HL-60 (cell line): Measurements from ENCODE around the gene ENPEP.
"Not testable (repeated sequence)": the region's sequence is repeated elsewhere in the genome, so short reads cannot be mapped to it uniquely, and the experiment has no call there.

ENCODE experiments used
- DNase-seq, 2 experiments: peaks; one replicate each; pipeline ENCODE4 v3.0.0-alpha.2; 2010 to 2020; ENCODE audit warnings: low read depth in 1 of 2, low spot score in 1 of 2
- H3K27ac ChIP-seq: fragments of 250-450 bp; sonication (Bioruptor Pico); replicated peaks from 2 replicates; pipeline ENCODE4 v1.5.1; 2020; ENCODE audit warnings: mild to moderate bottlenecking, moderate library complexity
- H3K27me3 ChIP-seq: fragments of 250-450 bp; sonication (Bioruptor Pico); 2 replicates; pipeline ENCODE4 v1.5.1; 2021; ENCODE audit warnings: mild to moderate bottlenecking, moderate library complexity; ENCODE audit not compliant: insufficient read depth, poor library complexity, severe bottlenecking
- H3K4me3 ChIP-seq: replicated peaks from 2 replicates; pipeline ENCODE4 v1.5.1; 2011; ENCODE audit warnings: mild to moderate bottlenecking, control low read depth, low read length; ENCODE audit not compliant: insufficient read depth
- GABPA ChIP-seq: IDR thresholded peaks from 2 replicates; pipeline ENCODE4 v1.6.1; 2012; ENCODE audit warnings: low read depth
- POLR2AphosphoS5 ChIP-seq: IDR thresholded peaks from 2 replicates; pipeline ENCODE4 v1.6.1; 2012; ENCODE audit warnings: low read depth
- SPI1 ChIP-seq: IDR thresholded peaks from 2 replicates; pipeline ENCODE4 v1.6.1; 2012; ENCODE audit warnings: low read depth, mild to moderate bottlenecking, borderline replicate concordance
- TF ChIP-seq, protein P1 (sequence below): IDR thresholded peaks from 2 replicates; pipeline ENCODE4 v1.6.1; 2012; ENCODE audit warnings: low read depth; ENCODE audit not compliant: insufficient replicate concordance
- TF ChIP-seq, protein P2 (sequence below): IDR thresholded peaks from one replicate; pipeline ENCODE4 v1.5.1; 2011; ENCODE audit warnings: low read length, control low read depth, inconsistent platforms; ENCODE audit not compliant: insufficient read depth

ENPEP gene

DNA sequence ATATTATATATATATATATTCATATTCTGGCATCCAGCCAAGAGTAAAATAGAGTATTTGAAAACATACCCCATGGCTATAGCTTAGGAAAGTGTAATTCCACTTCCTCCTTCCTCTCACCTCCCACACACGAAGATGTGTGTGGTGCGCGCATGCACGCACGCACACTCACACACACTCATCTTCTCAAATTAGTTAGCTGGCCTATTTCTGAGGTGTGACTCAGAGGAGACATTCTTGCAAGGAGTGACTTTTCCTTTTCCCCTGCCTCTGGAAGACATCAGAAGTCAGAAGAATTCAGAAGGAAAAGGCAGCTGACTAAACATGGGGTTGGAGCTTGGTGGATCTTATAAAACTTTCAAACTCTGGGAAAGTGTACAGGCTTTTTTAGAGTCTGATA is 8.8 kb downstream of the ENPEP start:
- Histone ChIP-seq H3K27me3 (no peaks in the 10 kb centered on the region), H3K4me3 (no peak overlapping the region), H3K27ac (no peak overlapping the region)
- peak in 1 of 2 experiments; percentile 51 for DNase-seq
- TF ChIP-seq POLR2AphosphoS5 (no peak), SPI1 (no peak), GABPA (no peak)
- TF ChIP-seq, protein P1, sequence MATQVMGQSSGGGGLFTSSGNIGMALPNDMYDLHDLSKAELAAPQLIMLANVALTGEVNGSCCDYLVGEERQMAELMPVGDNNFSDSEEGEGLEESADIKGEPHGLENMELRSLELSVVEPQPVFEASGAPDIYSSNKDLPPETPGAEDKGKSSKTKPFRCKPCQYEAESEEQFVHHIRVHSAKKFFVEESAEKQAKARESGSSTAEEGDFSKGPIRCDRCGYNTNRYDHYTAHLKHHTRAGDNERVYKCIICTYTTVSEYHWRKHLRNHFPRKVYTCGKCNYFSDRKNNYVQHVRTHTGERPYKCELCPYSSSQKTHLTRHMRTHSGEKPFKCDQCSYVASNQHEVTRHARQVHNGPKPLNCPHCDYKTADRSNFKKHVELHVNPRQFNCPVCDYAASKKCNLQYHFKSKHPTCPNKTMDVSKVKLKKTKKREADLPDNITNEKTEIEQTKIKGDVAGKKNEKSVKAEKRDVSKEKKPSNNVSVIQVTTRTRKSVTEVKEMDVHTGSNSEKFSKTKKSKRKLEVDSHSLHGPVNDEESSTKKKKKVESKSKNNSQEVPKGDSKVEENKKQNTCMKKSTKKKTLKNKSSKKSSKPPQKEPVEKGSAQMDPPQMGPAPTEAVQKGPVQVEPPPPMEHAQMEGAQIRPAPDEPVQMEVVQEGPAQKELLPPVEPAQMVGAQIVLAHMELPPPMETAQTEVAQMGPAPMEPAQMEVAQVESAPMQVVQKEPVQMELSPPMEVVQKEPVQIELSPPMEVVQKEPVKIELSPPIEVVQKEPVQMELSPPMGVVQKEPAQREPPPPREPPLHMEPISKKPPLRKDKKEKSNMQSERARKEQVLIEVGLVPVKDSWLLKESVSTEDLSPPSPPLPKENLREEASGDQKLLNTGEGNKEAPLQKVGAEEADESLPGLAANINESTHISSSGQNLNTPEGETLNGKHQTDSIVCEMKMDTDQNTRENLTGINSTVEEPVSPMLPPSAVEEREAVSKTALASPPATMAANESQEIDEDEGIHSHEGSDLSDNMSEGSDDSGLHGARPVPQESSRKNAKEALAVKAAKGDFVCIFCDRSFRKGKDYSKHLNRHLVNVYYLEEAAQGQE = no peak
- TF ChIP-seq, protein P2, sequence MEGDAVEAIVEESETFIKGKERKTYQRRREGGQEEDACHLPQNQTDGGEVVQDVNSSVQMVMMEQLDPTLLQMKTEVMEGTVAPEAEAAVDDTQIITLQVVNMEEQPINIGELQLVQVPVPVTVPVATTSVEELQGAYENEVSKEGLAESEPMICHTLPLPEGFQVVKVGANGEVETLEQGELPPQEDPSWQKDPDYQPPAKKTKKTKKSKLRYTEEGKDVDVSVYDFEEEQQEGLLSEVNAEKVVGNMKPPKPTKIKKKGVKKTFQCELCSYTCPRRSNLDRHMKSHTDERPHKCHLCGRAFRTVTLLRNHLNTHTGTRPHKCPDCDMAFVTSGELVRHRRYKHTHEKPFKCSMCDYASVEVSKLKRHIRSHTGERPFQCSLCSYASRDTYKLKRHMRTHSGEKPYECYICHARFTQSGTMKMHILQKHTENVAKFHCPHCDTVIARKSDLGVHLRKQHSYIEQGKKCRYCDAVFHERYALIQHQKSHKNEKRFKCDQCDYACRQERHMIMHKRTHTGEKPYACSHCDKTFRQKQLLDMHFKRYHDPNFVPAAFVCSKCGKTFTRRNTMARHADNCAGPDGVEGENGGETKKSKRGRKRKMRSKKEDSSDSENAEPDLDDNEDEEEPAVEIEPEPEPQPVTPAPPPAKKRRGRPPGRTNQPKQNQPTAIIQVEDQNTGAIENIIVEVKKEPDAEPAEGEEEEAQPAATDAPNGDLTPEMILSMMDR = no peak

DNA sequence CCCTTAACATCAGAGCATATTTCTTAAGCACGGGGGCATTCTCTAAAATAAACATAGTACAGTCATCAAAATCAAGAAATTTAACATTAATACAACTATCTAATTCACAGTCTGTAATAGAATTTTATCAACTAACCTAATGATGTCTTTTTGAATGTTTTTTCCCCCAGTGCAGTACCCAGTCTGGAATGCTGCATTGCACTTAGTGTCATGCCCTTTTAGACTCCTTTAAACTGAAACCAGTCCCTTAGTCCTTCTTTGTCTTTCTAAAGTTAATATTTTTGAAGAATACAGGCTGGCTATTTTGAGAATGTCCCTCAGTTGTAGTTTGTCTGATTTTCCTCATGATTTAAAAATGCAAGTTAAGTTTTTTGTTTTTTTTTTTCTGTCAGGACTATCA is 9.5 kb downstream of the ENPEP start:
- no peaks in the 10 kb centered on the region for H3K27me3 ChIP-seq
- no peak for DNase-seq
- TF ChIP-seq, protein P2 = no peak
- TF ChIP-seq SPI1 (no peak), GABPA (no peak), POLR2AphosphoS5 (no peak)
- TF ChIP-seq, protein P1 = no peak
- H3K4me3 ChIP-seq = no peak overlapping the region
- H3K27ac ChIP-seq = no peak overlapping the region

DNA sequence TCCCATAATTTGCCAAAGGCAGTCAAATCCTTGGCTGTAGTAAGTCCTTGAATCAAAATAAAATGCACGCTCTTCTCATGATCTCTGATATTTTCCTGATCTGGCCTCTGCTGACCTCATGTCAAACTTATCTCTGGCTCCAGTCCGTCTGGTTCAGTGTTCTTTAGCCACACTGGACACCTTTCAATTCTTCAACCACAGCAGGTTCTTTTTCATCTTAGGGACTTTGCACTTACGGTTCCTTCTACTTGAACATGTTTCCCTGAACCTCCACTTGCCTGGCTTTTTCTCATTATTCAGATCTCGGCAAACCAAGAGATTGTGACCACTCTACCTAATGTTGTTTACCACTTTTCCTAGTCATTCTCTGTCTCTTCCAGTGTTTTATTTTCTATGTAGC is 10.3 kb downstream of the ENPEP start:
- no peak for DNase-seq
- H3K4me3 ChIP-seq = no peak overlapping the region
- no peak overlapping the region for H3K27ac ChIP-seq
- no peaks in the 10 kb centered on the region for H3K27me3 ChIP-seq
- TF ChIP-seq, protein P2 = no peak
- TF ChIP-seq GABPA = no peak
- TF ChIP-seq POLR2AphosphoS5 = no peak
- TF ChIP-seq, protein P1 = no peak
- no peak for TF ChIP-seq SPI1

DNA sequence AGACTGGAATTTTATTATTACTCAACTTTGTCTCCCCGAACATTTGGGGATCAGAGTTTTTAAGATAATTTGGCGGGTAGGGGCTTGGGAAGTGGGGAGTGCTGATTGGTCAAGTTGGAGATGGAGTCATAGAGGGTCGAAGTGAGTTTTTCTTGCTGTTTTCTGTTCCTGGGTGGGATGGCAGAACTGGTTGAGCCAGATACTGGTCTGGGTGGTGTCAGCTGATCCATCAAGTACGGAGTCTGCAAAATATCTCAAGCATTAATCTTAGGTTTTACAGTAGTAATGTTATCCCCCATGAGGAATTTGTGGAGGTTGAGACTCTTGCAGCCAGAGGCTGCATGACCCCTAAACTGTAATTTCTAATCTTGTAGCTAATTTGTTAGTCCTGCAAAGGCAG is 10.9 kb downstream of the ENPEP start:
- not testable (repeated sequence) for DNase-seq, H3K4me3 ChIP-seq, H3K27me3 ChIP-seq, H3K27ac ChIP-seq
